ENCODE data around the gene CHRND. TPM values are rescaled to one million over a fixed set of nuclear protein-coding genes. Genes with fewer than 3 reads are reported as not detected.

CHRND gene
- total RNA-seq, 1 donor: not detected

GRCh38 chr2:232573771-232574435 lies 47.9 kb downstream of the CHRND start:
- DNase-seq (ENCODE audit: low read depth): no peak
- no peak overlapping the region for H3K4me3 ChIP-seq (ENCODE audit: low read depth, low read length)
- TF ChIP-seq CTCF (IDR thresholded peaks at IDR 0.05; ENCODE audit: insufficient read depth, low read depth, low read length): no peak

- peak; percentile 42 for DNase-seq (ENCODE audit: low read depth)
- no peak overlapping the region for H3K4me3 ChIP-seq (ENCODE audit: low read depth, low read length)
- no peak for TF ChIP-seq CTCF (IDR thresholded peaks at IDR 0.05; ENCODE audit: insufficient read depth, low read depth, low read length)
Measured at GRCh38 chr2:232574674-232575403, 48.9 kb downstream of the CHRND start.

GRCh38 chr2:232575404-232575746 lies 49.4 kb downstream of the CHRND start:
- no peak for TF ChIP-seq CTCF (IDR thresholded peaks at IDR 0.05; ENCODE audit: insufficient read depth, low read depth, low read length)
- no peak for DNase-seq (ENCODE audit: low read depth)
- no peak overlapping the region for H3K4me3 ChIP-seq (ENCODE audit: low read depth, low read length)

- H3K4me3 ChIP-seq (ENCODE audit: low read depth, low read length): no peak overlapping the region
- peak; percentile 11 for DNase-seq (ENCODE audit: low read depth)
- no peak for TF ChIP-seq CTCF (IDR thresholded peaks at IDR 0.05; ENCODE audit: insufficient read depth, low read depth, low read length)
Measured at GRCh38 chr2:232576995-232577394, 51.0 kb downstream of the CHRND start.

GRCh38 chr2:232577841-232578240 lies 51.9 kb downstream of the CHRND start:
- no peak for DNase-seq (ENCODE audit: low read depth)
- H3K4me3 ChIP-seq (ENCODE audit: low read depth, low read length): no peak overlapping the region
- TF ChIP-seq CTCF (IDR thresholded peaks at IDR 0.05; ENCODE audit: insufficient read depth, low read depth, low read length): no peak

- DNase-seq (ENCODE audit: low read depth): no peak
- no peak overlapping the region for H3K4me3 ChIP-seq (ENCODE audit: low read depth, low read length)
- TF ChIP-seq CTCF (IDR thresholded peaks at IDR 0.05; ENCODE audit: insufficient read depth, low read depth, low read length): no peak
Measured at GRCh38 chr2:232578626-232579025, 52.7 kb downstream of the CHRND start.

Data from fibroblast of villous mesenchyme (primary cell).